ENCODE data around the gene SPATA19.

Gene SPATA19

DNA sequence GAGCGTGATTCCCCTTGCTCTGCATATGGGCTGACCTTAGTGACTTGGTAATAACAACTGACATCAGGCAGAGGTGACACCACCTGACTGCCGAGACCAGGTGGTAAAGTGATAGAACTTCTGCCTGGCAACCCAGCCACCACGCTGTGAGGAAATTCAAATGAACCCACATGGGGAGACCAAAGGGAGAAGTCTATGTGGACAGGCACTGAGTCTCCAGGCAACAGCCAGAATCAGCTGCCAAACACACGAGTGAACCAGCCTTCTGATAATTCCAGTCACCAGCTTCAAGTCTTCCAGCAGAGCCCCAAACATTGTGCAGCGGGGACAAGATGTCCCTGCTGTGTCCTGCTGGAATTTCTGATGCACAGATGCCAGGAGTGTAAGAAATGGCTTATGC, 29.7 kb downstream of the SPATA19 start:
- no peak for DNase-seq

DNA sequence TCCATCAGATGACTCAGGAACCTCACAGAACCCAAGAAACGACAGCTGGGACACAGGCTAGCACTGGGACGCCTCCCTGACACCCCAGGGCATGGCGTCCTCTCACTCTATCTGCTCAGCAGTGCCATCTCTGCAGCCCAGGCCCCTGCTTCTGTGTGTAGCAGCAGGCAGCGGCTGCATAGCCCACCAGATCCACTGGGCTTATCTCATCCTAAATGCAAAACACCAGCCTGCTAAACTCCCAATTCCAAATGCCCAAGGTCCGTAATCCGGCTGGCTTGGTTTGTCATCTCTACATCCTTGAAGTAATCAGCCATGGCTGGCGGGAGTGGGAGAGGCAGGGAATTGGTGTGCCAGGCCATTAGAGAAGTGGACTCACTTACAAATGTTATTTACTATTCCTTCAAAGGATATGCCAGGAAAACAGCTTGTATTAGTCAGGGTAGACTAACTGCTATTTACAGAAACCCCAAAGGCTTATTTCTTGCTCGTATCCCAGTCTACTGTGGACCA, 30.7 kb downstream of the SPATA19 start:
- DNase-seq, result no peak

DNA sequence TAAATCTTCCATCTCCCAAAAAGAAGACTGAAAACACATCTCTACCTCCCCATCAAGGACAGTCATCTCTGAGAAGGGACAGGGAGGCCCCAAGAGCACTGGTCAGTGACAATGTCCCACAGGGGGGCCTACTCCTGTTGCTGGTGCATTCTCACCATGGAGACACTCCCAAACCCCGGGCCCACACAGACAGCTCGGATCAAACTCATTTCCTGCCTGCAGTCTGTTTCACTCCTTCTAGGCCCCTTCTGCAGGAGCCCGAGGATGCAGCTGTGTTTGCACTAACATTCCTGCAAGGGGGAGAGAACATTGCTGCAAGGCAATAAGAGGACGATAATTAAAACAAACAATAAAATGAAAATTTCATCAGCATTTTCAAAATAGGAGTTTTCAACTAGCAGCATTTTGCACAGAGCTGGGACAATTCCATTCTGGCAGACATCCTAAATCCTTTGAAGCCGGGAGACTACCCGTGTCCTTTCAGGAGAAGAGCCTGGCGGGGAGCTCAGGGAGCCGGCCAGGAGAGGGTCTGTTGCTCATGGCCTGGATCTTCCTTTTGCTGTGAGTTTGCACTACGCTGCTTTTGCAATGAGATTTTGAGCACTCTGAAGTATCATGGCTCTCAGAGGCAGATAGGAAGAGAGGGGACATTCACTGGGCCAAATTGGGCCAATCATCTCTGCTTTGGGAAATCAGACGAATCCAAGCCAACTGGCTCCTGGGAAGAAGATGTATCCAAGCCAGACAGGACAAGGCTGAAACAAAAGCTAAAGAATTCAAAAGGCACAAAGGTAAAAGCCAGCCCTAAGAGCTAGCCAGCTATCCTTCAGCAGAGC, 33.2 kb downstream of the SPATA19 start:
- no peak for DNase-seq

DNA sequence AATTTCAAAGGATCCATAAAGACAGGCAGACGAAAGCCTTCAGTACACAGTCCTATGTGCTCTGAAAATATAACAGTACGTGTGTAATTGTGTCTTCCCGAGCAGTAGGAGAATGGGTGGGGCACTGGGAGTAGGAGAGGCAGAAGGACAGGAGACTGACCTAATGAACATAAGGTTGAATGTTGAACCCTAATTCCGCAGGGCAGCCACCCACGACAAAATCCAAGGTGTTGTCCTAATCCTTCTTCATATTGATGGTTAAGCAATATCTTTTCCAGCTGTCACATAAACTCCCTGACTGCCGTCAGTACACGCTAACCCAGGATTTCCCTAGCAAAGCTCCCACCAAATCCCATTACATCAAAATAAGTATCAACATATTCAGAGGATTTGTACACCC, 34.5 kb downstream of the SPATA19 start:
- no peak for DNase-seq

DNA sequence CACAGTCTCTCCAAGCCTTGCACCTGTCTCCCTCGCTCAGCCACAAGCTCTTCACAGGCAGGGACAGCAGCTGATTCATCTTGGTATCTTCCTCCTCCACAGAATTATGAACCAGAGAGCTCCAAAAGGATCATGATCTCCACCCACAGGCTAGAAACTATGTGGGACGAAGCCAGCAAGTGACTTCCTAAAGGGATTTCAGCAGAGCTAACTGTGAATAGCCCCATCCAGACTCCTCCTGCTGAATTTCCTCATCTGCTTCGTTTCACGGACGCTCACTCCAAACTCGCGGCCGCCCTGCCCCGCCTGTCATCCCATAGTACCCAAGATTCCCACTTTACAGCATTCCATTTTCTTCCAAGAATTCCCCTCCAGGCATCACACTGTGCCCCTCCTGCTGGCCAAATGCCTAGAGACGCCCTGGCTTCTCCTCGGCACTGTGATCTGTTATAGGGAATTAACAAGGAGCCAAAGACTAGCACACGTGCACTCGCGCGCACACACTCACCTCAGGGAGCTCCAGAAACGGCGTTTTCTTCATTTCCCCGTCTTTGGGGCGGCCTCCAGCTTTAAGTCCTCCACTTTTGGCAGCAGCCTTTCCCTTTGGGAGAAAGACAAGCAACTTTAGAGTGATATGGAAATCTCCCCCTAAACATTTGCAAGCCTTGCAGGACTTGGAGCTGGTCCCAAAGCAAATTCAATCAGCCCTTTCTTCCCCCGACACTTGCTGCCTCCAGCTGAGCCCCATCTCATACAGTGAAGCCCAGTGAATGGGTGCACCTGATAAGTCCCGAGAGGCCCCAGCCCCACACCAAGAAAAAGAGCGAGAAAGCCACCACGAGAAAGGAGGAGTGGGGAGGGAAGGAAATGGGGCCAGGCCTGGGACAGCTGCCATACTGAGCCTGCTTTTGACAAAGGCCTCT, 35.5 kb downstream of the SPATA19 start:
- DNase-seq, result no peak

DNA sequence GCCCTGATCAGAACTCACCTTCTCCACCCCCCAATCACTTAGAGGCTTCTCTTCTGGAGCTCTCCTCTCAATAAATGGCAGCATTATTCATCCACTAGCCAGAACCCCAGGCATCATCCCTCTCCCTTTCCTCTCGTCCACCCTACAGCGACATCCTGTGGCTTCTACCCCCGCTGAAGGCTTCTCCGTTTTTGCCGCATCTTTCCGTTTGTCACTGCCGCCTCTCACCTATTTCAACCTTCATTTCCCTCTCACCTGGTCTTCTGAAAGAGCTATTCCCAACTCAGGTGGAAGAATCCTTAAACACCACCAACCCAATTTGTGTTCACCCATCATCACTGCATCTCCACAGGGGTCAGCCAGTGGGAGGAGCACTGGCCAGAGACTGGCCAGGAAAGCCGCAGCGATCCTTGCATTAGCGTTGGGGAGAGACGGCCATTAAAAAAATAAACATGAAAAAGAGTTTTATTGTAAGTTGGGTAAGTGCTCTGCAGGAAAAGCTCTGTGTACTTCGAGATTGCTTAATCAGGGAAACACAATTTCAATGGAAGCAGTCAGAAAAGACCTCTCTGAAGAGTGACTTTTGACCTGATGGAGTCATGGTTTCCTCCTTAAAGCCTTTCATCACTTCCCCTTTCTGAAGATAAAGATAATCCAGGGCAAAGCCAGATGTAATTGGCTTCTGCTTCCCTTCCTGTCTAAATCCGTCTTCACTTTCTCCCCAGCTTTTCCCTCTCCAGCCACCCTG, 36.7 kb downstream of the SPATA19 start:
- DNase-seq, result peak; percentile 86

DNA sequence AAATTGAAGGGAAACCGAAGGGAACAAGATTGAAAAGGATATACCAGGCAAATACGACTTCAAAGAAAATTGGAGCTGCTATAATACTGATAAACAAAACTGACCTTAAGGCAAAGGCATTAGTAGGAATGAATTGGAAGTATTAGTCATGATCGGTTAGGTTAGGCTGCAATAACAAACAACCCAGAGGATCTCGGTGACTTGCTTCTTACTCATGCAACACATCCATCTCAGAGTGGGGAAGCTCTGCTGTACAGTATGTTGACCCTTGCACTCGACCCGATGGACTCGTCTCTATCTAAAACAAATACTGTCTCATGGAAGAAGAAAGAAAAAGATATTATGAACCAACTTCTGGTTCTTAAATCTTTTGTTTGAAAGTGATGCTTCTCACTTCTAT, 42.3 kb downstream of the SPATA19 start:
- DNase-seq, result no peak

DNA sequence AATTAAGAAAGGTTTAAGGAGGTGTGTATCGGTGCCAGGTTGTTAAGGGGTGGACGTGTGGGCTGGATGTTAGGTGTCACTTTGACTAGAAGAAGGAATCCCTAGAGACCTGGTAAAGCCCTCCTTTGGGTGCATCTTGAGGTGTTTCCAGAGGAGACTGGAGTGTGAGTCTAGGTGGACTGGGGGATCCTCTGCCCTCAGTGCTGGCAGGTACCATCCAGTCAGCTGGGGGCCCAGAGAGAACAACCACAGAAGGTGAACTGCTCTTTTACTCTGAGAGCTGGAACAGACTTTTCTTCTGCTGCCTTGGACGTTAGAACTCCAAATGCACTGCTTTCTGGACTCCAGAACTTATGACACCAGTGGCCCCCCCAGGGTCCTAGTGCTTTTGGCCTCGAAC, 44.0 kb downstream of the SPATA19 start:
- DNase-seq, result no peak

DNA sequence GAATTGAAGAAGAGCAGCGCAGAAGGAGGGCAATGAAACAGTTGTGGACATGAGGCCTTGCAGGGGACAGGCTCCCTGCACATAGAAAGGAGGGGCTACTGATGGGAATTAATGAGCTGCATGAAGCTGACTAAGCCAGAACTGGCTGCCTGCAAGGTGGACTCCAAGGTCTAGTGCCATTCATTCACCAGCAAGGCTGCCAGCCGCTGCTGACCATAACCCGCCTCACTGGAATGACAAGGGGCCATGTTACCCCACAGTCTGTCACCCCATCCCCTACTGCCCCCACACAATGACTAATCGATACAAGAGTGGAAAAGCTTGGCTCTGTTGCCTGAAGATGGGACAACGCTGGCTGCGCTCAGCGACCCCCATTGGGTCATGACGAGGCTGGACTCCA, 44.6 kb downstream of the SPATA19 start:
- DNase-seq, result no peak

DNA sequence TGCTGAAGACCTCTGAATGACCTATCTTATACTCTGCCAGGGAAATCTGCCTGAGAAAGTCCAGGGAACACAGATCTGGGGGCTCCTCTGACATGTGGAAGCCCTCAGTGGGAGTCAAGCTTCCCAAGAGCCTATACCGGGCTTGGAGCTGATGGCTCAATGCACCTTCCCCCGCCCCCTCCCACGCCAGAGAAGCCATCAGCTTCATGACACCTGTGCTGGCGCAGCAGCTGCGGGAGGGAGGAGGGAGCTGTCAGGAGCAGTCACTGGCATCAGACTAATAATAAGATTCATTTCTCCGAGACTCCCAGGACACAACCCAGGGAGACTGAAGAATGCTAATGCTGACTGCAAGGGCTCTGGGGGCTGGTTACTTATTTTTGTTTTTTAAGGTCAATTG, 47.8 kb downstream of the SPATA19 start:
- DNase-seq, result no peak

DNA sequence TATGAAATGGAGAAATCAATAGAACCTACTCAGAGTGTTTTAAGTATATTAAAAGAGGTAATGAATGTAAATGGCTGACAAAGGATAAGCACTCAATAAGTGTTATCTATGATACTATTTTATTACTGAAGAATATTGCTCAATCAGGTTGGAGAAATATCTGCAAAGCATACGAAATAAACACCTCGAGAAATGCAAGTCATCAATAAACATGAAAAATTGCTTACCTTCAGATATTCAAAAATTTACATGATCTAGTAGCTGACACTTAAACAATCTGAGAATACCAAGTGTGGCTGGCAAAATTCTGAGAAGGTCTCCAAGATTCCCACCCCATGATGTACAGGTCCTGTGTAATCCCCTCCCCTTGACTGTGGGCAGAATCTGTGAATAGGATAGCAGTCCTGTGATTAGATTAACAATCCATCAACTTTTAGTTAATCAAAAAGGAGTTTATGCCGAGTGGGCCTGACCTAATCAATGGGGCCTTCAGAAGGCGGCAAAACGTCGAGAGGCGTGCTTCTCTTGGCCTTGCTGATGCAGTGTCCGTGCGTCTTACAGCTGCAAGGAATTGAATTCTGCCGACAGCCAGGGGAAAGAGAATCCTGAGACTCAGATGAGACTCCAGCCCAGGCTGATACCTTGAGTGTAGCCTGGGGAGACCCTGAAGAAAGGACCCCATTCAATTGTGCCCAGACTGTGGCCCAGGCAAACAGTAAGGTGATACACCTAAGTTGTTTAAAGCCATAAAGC, 49.1 kb downstream of the SPATA19 start:
- DNase-seq, result no peak

DNA sequence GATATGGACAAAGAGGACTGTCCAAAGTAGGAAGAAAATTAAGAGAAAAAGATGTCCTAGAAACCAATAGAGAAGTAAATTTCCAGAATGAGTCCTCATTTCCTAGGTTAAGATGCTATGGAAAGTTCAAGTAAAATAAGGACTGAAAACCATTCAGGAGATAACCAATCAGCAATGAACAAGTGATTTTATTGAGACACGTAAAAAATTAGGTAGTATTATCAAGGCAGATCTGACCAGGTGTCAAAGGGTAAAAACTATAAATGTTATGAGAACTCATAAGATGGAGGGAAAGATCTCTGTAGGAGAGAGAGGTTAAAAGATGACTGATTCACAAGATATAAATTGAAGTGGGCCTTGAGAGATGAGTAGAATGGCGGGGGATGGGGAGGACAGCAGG, 50.2 kb downstream of the SPATA19 start:
- DNase-seq, result no peak

DNA sequence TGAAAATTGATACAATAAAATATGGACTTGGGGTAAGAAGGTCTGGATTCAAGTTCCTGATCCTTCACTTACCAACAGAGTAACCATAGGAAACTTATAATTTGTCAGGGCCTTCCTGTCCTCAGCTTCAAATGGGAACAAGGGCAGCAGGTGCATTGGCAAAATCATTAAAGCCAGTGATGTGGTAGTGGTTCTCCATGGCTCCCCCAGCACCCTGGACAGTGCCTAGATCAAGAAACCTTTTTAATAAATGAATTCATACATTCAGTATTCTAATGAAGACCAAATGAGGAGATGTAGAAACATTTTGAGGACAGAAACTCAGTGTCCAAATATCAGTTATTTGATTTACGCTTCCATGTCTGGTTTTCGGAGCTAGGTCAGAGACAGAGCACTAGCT, 51.1 kb downstream of the SPATA19 start:
- DNase-seq, result no peak

DNA sequence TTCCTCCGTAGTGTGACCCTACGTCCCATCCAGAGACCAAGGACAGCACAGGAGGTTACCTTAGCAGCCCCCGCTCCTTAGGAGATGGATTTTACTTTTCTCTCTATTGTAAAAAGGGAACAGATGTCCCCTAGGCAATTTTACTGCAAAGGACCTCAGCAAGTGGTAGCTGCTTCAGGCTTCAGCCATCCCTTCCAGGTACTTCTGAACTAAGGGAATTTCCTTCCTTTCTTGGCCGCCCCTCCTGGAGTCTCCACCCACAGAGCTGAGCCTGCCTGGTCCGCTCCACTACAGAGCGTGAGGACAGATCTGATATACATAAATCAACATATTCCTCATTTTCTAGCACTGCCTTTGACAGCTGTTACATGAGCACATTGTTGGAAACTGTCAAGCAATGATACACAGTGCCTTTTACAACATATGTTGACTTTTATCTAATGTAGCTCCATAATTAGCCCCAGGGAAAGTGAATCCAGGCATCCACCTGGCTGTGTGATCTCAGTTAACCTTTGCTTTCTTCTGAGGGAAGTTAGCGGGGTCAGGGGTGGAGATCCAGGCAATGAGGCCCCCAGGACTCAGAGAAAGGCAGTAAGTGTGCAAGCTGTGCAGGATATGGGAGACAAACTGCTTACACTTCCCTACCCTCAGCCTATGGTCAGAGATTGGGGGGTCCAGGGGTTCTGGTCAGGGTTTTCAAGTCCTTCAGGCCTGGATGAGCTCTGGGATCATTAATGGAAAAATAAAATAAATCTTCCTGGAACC, 51.9 kb downstream of the SPATA19 start:
- no peak for DNase-seq

DNA sequence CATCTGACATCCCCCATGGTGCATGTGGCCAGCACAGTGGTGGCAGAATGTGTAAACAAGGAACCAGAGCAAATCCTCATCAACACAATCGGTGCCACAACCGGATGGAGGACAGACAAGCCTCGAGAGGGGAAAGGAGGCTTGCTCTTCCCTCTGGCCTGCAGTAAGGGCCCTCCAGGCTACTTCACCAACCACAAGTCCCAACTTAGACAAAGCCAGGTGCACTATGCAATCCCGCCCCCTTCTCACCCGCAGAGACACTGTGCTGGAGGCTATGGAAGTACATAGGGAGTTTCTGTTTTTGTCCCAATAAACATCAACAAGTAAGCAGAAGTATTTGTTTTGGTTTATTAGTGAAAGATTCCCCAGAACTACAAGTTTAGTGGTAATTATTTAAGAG, 54.3 kb downstream of the SPATA19 start:
- no peak for DNase-seq

Data from GF-D8 (cell line).